Esophagus mucosa (tissue), 1 donor: ENCODE measurements around the gene TIAM2. TPM values are rescaled to one million over a fixed set of nuclear protein-coding genes. Genes with fewer than 3 reads are reported as not detected.

ENCODE experiments used
- ATAC-seq: fragments of 200-7000 bp; cut with Tn5 transposase; one replicate; pipeline ENCODE4 v1.9.1; 2020
- total RNA-seq: library from RNA; stranded (reverse); gene quantifications from one replicate; pipeline ENCODE4 v1.2.4, GENCODE V29; 2023
- donor health status: DM: yes; HTN: yes; CAD: no.

The TIAM2 gene
- total RNA-seq, 1 donor from 2014 or later, result 3.1 TPM

DNA sequence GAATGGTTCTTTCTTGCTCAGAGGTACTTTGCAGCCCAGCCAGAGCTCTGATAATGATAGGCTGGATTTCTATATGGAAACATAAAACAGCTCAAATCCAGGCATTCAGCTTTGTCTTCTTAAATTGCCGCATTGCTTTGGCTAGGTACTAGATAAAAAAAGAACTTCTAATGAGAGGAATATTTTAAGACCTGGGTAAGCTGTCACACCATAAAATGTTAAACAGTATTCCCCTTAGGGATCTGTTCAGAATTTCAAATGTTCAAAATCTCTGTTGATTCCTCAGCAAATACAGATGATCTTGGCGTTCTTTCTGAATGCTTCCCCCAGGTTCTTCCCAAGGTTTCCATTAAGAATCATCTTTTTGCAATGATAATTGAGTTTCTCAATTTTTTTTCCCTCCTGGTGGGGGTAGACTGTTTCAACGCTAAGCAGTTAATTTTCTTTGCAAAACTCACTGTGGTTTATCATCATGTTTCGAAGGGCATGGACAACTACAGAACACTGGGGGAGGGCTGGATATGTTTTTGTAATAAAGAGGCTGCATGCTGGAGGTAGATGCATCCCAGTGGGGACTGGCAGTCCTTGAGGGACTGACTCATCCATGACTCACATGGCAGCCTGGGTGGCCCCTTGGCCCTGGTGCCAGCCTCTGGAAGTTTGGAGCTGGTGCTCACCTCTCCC is 31.0 kb downstream of the TIAM2 start:
- ATAC-seq, result peak; percentile 88

DNA sequence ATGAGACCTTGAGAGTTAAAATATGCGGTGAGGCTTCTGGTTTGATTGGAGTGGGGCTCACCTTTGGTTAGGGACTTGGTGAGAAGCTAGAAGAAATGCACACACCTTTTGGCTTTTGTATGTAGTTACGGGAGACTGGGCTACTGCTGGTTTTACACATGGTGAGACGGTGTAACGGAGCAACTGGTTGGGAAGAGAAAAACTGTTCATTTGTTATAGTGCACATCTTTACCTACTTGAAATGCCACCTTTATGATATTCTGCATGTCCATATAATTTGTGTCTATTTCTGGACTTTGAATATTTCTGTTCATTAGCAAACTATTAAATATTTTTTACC is 31.6 kb downstream of the TIAM2 start:
- ATAC-seq, result no peak

DNA sequence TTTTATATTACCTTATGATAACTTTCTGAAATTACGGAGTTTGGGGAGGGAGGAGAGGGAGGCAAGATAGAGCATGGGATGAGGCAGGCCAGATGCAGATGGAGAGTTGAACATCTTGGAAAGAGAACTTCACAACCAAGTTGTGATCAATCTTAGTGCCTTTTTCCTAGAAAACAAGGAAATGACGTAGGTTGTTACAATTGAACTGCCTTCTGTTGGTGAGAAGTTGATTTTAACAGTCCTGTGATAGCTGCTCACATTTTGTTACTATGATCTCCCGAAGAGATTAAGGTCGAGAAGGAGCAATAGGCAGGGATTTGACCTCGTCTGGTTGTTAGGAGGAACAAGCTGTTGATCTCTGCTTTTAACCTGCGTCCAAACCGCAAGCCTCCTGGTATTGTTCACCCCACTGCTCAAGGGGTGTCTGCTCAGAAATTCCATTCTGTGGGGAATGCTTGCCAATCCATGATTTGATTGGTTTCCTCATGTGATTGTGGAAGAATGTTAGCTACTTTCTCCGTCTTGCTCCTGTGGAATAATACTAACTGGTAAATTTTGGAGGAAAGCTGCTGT is 35.1 kb downstream of the TIAM2 start:
- ATAC-seq, result no peak

DNA sequence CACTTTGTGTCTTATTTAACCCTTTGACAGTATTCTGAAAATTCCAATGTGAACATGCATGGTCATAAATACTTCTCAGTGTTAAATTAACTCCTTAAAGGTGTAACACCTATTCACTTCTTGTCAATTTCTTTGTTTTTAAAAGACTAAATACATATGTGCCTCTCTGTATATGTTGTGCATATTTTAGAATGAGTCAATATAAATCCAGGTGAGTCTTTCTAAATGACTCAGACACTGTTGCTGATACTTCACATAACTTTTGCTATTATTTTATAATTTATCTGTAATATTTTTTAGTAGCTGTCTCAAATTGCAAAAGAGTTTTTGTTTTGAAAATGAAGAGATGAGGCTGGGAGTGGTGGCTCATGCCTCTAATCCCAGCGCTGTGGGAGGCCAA is 36.0 kb downstream of the TIAM2 start:
- peak; percentile 60 for ATAC-seq

DNA sequence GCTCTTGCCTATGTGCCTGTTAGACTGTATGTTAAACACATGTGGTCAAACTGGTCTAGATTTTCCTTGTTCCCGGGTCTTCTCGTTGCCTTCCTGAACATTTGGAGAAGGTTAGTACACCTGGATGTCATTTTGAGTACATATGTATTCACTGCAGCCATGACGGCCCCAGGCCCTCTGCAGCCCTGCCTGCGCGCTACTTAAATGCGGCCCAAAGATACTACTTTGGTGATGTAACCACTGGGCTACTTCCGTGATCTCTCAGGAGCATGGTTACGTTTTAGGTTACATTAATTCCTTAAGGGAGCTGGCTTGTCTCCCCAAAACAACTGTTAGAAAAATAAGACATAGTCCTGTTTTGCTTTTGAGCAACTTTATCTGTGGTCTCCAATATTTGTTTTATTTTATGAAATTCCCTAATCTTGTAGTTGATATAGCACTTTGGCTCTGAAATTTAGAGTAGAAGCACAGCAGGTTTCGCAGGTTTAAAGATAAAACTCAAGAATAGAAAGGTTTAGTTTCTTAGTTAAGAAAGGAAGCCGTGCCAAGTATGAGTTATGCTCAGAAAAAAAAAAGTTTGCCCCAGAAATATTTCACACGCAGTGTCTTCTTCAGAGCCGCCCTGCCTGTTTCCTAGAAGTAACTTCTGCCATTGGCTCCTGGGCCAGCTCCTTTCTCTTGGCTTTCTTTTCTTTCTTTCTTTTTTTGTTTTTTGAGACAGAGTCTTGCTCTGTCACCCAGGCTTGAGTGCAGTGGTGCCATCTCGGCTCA is 38.1 kb downstream of the TIAM2 start:
- ATAC-seq, result peak; percentile 78

DNA sequence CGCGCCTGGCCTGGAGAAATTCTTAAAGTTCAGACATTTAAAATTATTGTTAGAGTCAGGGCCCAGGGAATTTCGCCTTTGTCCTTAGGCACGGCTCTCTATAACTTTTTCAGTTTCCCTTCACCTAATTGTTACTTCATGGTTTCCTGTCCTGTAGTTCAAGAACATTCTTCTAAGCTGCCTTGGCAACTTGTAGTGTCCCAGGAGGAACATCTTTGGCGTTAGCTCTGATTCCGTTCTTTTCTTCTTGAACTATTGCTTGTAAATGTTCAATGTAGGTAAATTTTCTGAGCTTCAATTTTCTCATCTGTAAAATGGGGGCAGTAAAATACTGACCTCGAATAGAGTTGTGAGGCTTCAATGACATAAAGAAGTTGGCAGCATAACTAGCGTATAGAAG is 41.8 kb downstream of the TIAM2 start:
- ATAC-seq, result no peak

DNA sequence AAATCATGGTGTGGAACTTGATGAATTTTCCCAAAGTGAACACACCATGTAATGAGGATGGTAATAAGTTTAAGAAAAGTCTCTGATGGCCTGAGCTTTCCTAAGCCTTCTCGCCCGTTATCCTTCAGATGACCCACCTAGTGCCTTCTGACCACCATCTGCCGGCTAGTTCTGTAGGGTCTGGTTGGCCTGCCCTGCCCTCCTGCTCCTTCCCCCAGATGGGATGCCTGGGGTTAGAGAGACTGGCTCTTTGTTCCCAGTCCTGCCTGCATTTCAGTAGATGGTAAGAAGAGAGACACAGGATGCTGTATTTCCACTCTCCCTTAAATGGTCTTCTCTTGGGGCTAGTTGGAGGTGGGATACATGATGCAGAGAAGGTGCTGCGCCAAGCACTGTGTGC is 43.0 kb downstream of the TIAM2 start:
- no peak for ATAC-seq

DNA sequence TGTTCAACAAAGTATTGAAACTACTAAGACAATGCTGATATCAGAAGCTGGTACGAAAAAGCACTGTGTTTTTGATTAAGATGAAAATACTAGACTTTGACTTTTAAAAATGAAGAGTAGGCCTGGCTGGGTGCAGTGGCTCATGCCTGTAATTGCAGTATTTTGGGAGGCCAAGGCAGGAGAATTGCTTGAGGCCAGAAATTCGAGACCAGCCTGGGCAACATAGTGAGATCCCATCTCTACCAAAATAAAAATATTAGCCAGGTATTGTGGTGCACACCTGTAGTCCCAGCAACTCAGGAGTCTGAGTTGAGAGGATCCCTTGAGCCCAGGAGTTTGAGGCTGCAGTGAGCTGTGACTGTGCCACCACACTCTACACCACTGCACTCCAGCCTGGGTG is 43.4 kb downstream of the TIAM2 start:
- no peak for ATAC-seq

DNA sequence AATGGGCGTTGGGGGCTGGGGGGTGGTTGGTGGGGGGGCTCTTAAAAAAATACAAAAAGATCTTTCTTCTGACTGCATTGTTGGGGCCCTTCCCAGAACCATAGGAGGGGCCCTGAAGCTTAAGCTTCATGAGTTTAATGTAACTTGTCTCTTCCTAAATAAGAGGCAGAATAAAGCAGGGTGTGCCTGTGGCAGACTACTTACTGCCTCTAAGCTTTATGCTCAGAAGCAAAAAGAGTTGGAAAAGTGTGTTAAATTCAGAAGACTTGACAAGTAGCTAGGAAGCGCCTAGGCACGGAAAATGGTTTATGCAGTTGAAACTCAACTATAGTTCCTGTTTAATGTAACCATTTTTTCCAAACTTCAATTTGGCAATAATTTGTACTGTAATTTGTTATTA is 44.5 kb downstream of the TIAM2 start:
- no peak for ATAC-seq

DNA sequence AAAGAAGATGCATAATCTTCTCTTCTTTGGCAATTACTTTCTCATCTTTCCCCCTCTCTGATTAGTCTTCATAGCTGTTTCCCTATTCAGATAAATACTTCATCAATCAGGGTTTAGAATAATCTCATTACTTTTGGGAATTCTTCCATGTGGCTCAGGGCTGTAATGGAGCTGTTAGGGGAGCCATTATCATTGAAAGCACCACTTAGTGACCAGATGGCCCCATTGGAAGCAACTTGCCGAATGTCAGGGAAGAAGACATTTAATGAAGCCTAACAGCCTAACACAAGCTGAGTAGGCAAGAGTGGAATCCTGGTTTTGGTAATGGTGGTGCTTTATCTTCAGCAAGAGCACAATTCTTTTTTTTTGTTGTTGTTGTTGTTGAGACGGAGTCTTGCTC is 45.0 kb downstream of the TIAM2 start:
- no peak for ATAC-seq

DNA sequence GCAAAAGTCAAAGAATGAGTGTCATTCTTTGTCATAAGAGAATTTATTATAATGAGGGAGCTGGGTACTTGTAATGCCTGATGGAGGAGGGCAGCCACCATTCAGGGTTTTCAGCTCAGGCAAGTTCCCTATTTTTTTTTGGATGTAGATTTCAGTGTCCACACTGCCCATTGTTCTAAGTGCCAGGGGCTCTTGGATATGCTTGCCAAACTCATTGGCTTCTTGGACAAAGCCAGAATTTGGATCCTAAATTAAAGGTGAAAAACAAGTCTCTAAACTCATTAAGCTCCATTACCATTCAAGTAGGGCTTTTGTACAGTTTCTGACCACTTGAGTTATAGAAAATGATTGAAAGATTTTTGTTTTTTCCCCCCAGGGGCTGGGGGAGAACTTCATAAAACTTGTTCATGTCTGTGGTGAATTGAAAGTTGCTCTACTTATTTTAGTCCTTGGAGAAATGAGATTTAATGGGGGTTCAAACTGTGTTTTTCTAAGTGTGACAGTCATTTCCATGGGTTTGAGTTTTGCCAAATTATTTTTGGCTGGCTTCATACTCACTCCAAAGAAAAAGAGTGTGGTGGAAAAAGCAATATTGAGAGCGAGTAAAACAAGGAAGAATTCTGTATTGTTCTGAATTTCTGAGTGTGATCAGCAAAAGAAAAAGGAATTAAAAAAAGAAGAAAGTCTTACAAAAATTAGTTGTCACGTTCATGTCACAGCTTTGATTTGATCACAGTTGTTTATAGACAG is 46.0 kb downstream of the TIAM2 start:
- ATAC-seq, result no peak

DNA sequence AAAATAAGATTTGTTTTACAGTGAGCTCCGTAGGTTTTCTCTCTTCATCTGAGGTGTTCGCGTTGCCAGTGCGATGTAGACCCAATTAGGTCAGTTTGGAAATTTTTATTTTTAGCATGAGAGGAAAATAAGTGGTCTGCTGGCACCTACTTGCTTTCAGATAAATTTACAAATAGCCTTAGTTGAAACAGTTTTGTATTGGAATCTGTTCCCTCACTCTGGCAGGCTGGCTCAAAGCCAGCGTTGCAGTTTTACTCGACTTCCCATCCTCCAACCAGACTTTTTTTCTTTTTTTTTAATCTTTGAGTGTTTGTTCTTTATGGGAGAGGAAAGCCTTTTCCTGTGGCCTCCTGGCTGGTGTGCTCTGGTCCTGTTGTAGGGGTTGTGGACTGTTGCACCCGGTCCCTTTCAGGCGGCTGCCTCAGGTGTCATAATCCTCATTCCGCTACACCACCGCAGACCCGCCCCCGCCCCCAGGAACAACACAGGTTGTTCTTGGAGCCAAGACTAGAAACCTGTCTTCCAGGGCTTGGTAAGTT is 46.7 kb downstream of the TIAM2 start:
- ATAC-seq, result no peak

DNA sequence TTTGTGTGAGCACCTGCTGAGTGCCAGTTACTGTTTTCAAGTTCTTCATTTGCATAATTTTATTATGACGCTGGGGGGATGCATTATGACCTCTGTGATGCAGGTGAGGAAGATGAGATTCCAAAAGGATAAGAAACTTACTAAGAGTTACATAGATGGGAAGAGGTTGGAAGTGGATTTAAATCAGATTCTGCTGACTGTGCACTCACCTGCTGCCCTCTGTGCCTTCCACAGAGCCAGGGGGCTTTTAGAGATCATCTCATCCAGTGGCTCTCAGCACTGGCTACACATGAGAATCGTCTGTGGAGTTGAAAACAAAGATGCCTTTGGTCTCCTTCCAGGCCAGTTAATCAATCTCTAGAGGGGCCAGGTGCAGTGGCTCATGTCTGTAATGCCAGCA is 47.9 kb downstream of the TIAM2 start:
- ATAC-seq, result no peak

DNA sequence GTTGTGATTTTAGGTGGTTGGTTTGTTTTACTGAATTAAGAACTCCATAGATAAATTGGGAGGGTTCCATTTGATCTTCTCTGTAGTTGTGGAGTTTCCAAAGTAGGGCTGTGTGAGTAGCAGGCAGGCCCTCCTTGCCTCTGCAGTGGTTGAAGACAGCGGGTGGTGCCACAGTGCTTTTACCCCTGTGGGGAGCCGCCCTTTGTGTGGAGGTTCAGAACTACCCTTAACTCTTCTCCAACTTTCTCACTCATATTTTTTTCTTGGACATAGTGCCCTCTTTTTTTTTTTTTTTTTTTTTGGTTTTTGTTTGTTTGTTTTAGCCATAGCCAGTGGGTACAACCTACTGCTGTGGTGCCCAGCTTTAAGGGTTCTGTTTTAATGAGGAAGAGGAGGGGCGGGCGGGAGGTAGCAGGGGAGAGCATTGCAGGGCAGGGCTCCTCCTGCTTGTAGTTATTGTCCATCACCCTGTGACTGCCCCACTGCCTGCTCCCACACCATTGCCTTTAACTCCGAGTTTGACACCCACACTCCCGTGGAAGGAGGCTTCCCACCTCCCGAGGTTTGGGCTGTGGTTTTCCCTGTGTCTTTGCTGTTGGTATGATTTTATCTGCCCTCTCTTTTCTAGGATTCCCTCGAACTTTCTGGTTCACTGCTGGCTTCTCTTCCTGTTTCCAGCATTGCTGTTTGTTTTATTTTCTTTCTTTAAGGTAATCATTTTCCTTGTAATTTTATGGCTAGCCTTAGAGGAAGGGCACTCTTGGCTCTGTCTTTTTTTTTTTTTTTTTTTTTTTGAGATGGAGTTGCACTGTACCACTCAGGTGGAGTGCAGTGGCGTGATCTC is 50.7 kb downstream of the TIAM2 start:
- no peak for ATAC-seq

DNA sequence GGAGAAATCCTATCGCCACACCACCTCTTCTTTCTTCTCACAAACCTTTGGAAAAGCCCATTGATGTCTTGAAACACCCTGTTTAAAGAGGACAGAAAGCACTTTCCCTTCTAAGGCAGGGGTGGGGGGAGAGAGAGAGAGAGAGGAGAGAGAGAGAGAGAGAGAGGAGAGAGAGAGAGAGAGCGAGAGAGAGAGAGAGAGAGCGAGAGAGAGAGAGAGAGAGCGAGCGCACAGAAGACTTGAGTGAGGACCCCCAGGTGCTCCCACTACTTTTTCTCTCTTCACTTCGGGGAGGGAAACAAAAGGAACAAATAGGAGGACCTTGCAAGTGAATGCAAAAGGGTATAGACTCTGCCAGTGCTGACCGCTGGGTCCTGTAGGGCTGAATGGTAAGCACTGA is 52.4 kb downstream of the TIAM2 start:
- ATAC-seq, result no peak

DNA sequence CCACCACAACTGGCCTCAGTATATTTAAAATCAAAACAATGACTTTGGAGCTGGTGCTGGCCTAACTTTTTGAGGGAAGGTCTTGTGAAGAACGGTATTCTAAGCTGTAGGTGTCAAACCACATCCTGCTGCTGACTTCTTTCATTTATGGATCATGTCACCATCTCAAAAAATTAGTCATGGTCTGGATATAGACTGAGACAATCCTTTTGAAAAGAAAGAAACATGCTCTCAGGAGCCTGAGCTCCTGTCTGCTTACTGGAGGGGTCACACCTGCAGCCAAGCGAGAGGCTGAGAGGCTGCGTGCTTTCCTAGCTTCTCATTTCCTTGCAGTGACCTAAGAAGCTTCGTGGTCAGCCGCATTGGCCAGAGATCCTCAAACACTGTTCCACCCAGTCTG is 55.2 kb downstream of the TIAM2 start:
- ATAC-seq, result no peak

DNA sequence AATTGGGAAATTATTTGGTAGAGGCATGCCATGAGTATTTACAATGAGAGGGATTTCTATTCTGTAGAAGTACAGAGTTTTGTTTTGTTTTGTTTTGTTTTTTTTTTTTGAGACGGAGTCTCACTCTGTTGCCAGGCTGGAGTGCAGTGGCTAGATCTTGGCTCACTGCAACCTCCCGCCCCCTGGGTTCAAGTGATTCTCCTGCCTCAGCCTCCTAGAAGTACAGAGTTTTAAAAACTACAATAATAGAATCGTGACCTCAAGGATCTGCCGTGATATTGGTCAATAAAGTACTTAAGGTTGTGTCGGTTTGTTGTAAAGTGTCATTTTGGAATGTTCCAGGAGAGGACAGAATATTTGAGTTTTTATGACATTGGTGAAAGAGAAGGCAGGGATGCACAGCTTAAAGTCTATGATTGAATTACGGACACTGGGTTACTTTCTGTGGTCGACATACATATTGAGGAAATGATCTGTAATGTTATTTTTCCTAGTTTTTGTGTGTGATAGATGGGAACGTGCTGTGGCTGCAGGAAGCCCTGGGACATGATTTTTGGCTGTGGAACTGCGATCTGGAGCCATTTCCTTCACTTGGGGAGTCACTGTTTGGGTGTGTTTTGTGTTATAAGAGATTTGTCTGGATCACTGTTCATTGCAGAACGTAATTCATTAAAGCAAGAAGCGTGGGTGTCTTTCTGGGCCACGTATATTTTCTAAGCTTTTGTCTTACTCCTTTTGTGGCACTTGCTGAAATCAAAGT is 59.6 kb downstream of the TIAM2 start:
- no peak for ATAC-seq

DNA sequence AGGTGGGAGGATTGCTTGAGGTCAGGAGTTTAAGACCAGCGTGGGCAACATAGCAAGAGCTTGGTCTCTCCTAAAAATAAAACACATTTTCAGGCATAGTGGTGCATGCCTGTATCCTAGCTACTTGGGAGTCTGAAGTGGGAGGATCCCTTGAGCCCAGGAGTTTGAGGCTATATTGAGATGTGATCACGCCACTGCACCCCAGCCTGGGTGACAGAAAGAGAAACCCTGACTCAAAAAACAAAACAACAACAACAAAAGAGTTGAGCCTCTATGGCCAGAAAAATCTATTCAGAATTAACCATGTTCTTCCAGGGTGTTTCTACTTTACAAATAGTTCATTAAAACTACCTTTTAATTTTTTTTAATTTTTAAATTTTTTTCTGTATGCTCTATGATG is 60.6 kb downstream of the TIAM2 start:
- ATAC-seq, result no peak

DNA sequence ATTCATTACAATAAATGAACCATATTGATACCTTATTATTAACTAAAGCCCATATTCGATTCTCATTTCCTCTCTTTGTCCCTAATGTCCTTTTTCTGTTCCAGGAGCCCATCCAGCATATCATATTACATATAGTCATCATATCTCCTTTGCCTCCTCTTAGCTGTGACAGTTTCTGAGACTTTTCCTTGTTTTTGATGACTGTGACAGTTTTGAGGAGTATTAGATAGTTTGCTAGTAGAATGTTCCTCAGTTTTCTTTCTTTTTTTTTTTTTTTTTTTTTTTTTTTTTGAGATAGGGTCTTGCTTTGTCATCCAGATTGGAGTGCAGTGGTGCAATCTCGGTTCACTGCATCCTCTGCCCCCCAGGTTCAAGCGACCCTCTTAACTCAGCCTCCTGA is 61.6 kb downstream of the TIAM2 start:
- ATAC-seq, result no peak

DNA sequence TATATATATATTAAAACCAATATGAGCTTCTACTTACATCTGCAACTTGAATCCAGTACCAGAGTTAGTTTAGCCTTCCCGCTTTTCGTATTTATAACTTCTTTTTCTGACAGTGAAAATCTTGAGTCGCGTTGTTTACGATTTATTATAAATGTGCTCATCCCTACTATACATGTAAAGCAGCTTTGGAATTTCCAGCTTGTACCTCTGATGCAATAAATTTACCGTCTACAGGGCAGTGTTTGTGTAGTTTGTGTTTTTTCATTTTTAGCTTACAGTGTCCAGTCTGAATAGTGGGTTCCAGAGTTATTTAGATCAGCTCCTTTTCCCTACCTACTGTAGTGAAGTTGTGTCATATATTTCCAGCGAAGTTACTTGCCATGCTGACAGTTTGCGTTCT is 66.3 kb downstream of the TIAM2 start:
- no peak for ATAC-seq

DNA sequence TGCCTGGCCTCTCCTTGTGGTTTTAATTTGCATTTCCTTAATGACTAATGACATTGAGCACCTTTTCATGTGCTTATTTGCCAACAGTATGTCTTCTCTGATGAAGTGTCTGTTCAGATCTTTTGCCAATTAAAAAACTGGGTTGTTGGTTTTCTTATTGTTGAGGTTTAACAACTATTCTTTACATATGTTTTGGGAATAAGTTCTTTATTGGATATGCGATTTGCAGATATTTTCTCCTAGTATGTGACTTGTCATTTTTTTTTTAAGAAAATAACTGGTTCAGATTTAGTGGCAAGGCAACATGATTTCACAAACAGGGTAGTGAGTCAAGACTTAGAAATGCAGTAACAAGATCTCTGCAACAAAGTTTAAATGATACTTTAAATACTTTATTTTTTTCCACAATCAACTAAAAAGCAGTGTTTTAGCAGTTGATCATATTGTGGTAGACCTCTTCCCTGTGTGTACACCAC is 67.8 kb downstream of the TIAM2 start:
- no peak for ATAC-seq
